ENCODE results near the gene PTPRT.

Gene PTPRT

GRCh38 chr20:42155586-42155985 lies 1034.1 kb downstream of the PTPRT start:
- in situ Hi-C loops (cut with MboI; ENCODE audit: low pct_unique_long_range_greater_than_20kb, low sequenced_read_pairs, unreplicated experiment), result no loop called here
- no peak for TF ChIP-seq CTCF (IDR thresholded peaks at IDR 0.05; ENCODE audit: extremely low read depth, insufficient read depth, missing control alignments)
- no peak for DNase-seq (ENCODE audit: low spot score)

- DNase-seq (ENCODE audit: low spot score), result no peak
- in situ Hi-C loops (cut with MboI; ENCODE audit: low pct_unique_long_range_greater_than_20kb, low sequenced_read_pairs, unreplicated experiment), result no loop called here
- no peak for TF ChIP-seq CTCF (IDR thresholded peaks at IDR 0.05; ENCODE audit: extremely low read depth, insufficient read depth, missing control alignments)
Observed at GRCh38 chr20:42152575-42152974, 1037.1 kb downstream of the PTPRT start.

GRCh38 chr20:42150230-42150629 lies 1039.5 kb downstream of the PTPRT start:
- in situ Hi-C loops (cut with MboI; ENCODE audit: low pct_unique_long_range_greater_than_20kb, low sequenced_read_pairs, unreplicated experiment), result no loop called here
- no peak for DNase-seq (ENCODE audit: low spot score)
- no peak for TF ChIP-seq CTCF (IDR thresholded peaks at IDR 0.05; ENCODE audit: extremely low read depth, insufficient read depth, missing control alignments)

GRCh38 chr20:42138729-42139128 lies 1051.0 kb downstream of the PTPRT start:
- DNase-seq (ENCODE audit: low spot score), result no peak
- in situ Hi-C loops (cut with MboI; ENCODE audit: low pct_unique_long_range_greater_than_20kb, low sequenced_read_pairs, unreplicated experiment), result no loop called here
- no peak for TF ChIP-seq CTCF (IDR thresholded peaks at IDR 0.05; ENCODE audit: extremely low read depth, insufficient read depth, missing control alignments)

GRCh38 chr20:42134265-42135098 lies 1055.2 kb downstream of the PTPRT start:
- in situ Hi-C loops (cut with MboI; ENCODE audit: low pct_unique_long_range_greater_than_20kb, low sequenced_read_pairs, unreplicated experiment), result no loop called here
- no peak for DNase-seq (ENCODE audit: low spot score)
- no peak for TF ChIP-seq CTCF (IDR thresholded peaks at IDR 0.05; ENCODE audit: extremely low read depth, insufficient read depth, missing control alignments)

GRCh38 chr20:42130810-42131596 lies 1058.7 kb downstream of the PTPRT start:
- DNase-seq (ENCODE audit: low spot score), result no peak
- in situ Hi-C loops (cut with MboI; ENCODE audit: low pct_unique_long_range_greater_than_20kb, low sequenced_read_pairs, unreplicated experiment), result no loop called here
- no peak for TF ChIP-seq CTCF (IDR thresholded peaks at IDR 0.05; ENCODE audit: extremely low read depth, insufficient read depth, missing control alignments)

Measured in GM13977 (cell line).